ENCODE measurements around the gene MBD5. TPM values are rescaled to one million over a fixed set of nuclear protein-coding genes. Genes with fewer than 3 reads are reported as not detected.

Gene MBD5
- total and polyA plus RNA-seq, 2 donors: 13.3 to 13.4 TPM

DNA sequence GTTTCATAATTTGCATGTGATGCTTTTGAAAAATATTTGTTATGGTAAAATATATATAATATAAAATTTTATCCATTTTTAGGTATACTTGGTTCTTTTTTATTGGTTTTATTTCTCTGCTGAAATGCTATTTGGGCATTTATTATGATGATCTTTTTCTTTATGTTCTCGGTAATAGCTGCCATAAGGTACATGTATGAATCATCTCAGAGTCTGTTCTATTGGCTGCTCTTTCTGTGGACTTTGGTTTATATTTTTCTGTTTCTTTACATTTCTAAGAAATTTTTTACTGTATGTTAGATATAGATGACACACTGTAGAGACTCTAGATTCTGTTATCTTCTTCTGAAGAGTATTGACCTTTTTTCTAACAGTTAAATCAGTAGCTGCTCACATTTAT, 219.9 kb downstream of the MBD5 start:
- Histone ChIP-seq H3K4me3 (ENCODE audit: low read length in 2 of 2) (no peak overlapping the region), H3K27ac (ENCODE audit: low read depth in 1 of 2, low read length in 1 of 2) (no peak overlapping the region), H3K27me3 (ENCODE audit: control insufficient read depth in 2 of 2, insufficient read depth in 1 of 2, low read length in 1 of 2) (no peaks in the 10 kb centered on the region), H3K36me3 (ENCODE audit: control insufficient read depth in 2 of 2, insufficient read depth in 2 of 2, low read length in 1 of 2) (peaks cover 0 to 18% of the 10 kb centered on the region in 2 donors), H3K4me1 (ENCODE audit: control insufficient read depth in 2 of 2, insufficient read depth in 2 of 2, low read length in 2 of 2) (no peaks in the 10 kb centered on the region), H3K9me3 (ENCODE audit: control insufficient read depth in 2 of 2, insufficient read depth in 1 of 2, low read length in 1 of 2) (peaks cover 0 to 3% of the 10 kb centered on the region in 2 donors)
- WGBS: 98% methylated on average over 1 of the region's 1 CpG
- DNase-seq (ENCODE audit: low read depth in 6 of 9, low spot score in 9 of 9): no peak

DNA sequence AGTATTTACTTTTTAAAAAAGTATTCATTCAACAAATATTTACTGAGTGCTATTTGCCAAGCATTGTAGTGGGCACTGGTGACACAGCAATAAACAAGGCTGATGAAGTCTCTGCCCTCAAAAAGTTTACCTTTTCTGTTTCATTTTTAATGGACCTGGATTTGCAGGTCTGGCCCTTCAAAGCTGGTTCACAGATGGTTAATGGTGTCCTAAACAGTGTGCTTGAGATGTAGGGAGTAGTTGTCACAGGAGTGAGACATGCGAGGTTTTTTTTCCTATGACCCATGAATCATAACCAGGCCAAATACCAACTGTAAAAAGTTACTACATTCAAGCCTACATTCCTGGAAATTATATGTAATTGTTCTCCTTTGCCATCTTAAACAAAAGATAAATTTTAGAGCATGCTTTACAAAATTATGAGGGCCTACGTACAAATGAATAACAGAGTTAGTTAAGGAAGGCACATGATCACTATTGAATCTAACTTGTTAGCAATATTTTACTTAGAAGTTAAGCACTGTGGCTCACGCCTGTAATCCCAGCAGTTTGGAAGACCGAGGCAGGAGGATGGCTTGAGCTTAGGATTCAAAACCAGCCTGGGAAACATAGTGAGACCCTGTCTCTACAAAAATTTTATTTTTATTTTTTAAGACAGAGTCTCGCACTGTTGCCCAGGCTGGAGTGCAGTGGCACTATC, 223.9 kb downstream of the MBD5 start:
- no peaks in the 10 kb centered on the region for H3K4me1 ChIP-seq (ENCODE audit: control insufficient read depth in 2 of 2, insufficient read depth in 2 of 2, low read length in 2 of 2)
- DNase-seq (ENCODE audit: low read depth in 6 of 9, low spot score in 9 of 9): no peak
- no peaks in the 10 kb centered on the region for H3K27me3 ChIP-seq (ENCODE audit: control insufficient read depth in 2 of 2, insufficient read depth in 1 of 2, low read length in 1 of 2)
- H3K9me3 ChIP-seq (ENCODE audit: control insufficient read depth in 2 of 2, insufficient read depth in 1 of 2, low read length in 1 of 2): no peaks in the 10 kb centered on the region
- H3K27ac ChIP-seq (ENCODE audit: low read depth in 1 of 2, low read length in 1 of 2): no peak overlapping the region
- H3K36me3 ChIP-seq (ENCODE audit: control insufficient read depth in 2 of 2, insufficient read depth in 2 of 2, low read length in 1 of 2): peaks cover 0 to 4% of the 10 kb centered on the region in 2 donors
- 97% methylated on average over 5 of the region's 5 CpGs for WGBS
- H3K4me3 ChIP-seq (ENCODE audit: low read length in 2 of 2): no peak overlapping the region

DNA sequence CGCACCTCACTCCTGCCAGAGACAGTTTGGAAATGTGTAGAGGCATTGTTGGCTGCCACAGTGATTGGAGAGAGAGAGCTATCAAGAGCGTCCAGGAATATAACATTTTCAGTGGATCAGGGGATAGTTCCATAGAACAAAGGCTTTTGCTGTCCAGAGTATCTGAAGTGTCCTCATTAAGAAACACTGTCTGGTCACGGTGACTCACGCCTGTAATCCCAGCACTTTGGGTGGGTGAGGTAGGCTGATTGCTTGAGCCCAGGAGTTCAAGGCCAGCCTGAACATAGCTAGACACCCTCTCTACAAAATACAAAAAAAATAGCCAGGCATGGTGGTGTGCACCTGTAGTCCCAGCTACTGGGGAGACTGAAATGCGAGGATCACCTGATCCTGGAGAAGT, 231.1 kb downstream of the MBD5 start:
- Histone ChIP-seq H3K9me3 (ENCODE audit: control insufficient read depth in 2 of 2, insufficient read depth in 1 of 2, low read length in 1 of 2) (peaks cover 3 to 36% of the 10 kb centered on the region in 2 donors), H3K4me3 (ENCODE audit: low read length in 2 of 2) (no peak overlapping the region), H3K4me1 (ENCODE audit: control insufficient read depth in 2 of 2, insufficient read depth in 2 of 2, low read length in 2 of 2) (no peaks in the 10 kb centered on the region), H3K36me3 (ENCODE audit: control insufficient read depth in 2 of 2, insufficient read depth in 2 of 2, low read length in 1 of 2) (peaks cover 11 to 13% of the 10 kb centered on the region in 2 donors), H3K27ac (ENCODE audit: low read depth in 1 of 2, low read length in 1 of 2) (no peak overlapping the region), H3K27me3 (ENCODE audit: control insufficient read depth in 2 of 2, insufficient read depth in 1 of 2, low read length in 1 of 2) (no peaks in the 10 kb centered on the region)
- WGBS: 98% methylated on average over 5 of the region's 5 CpGs
- no peak for DNase-seq (ENCODE audit: low read depth in 6 of 9, low spot score in 9 of 9)

DNA sequence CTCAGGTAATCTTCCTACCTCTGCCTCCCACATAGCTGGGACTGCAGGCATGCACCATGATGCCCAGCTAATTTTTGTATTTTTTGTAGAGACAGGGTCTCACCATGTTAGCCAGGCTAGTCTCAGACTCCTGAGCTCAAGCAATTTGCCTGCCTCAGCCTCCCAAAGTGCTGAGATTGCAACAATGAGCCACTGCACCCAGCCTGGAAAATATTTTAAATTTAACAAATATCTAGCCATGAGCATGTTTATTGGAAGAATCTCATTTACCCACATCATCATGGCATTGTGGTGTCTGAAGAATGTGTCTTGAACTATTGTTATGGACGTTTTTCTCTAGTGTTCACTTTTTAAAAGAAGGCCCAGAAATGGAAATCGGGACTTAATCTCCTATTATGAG, 231.8 kb downstream of the MBD5 start:
- DNase-seq (ENCODE audit: low read depth in 6 of 9, low spot score in 9 of 9): no peak
- peaks cover 3 to 36% of the 10 kb centered on the region in 2 donors for H3K9me3 ChIP-seq (ENCODE audit: control insufficient read depth in 2 of 2, insufficient read depth in 1 of 2, low read length in 1 of 2)
- H3K27me3 ChIP-seq (ENCODE audit: control insufficient read depth in 2 of 2, insufficient read depth in 1 of 2, low read length in 1 of 2): no peaks in the 10 kb centered on the region
- H3K4me3 ChIP-seq (ENCODE audit: low read length in 2 of 2): no peak overlapping the region
- no peaks in the 10 kb centered on the region for H3K4me1 ChIP-seq (ENCODE audit: control insufficient read depth in 2 of 2, insufficient read depth in 2 of 2, low read length in 2 of 2)
- 98% methylated on average over 2 of the region's 2 CpGs for WGBS
- H3K36me3 ChIP-seq (ENCODE audit: control insufficient read depth in 2 of 2, insufficient read depth in 2 of 2, low read length in 1 of 2): peaks cover 11 to 13% of the 10 kb centered on the region in 2 donors
- no peak overlapping the region for H3K27ac ChIP-seq (ENCODE audit: low read depth in 1 of 2, low read length in 1 of 2)

DNA sequence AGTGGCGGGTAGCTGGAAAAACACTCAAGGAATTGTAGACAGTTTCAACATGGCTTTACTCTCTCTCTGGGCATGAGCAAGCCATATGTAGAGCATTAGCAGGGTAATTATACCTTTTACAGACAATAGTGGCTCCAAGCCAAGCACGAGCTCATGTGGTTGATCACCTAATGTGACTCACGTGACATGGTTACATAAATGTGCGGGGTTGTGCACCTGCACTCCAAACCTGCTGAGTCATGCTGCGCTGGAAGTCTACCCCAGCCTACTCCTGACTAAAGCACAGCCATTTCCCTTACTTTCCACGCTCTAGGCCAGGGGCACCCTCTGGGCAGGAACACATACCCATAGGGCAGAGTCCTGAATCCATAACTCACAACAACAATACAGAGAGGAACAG, 232.8 kb downstream of the MBD5 start:
- Histone ChIP-seq H3K9me3 (ENCODE audit: control insufficient read depth in 2 of 2, insufficient read depth in 1 of 2, low read length in 1 of 2) (peaks cover 3 to 45% of the 10 kb centered on the region in 2 donors), H3K27ac (ENCODE audit: low read depth in 1 of 2, low read length in 1 of 2) (no peak overlapping the region), H3K4me1 (ENCODE audit: control insufficient read depth in 2 of 2, insufficient read depth in 2 of 2, low read length in 2 of 2) (no peaks in the 10 kb centered on the region), H3K36me3 (ENCODE audit: control insufficient read depth in 2 of 2, insufficient read depth in 2 of 2, low read length in 1 of 2) (peaks cover 13 to 16% of the 10 kb centered on the region in 2 donors), H3K4me3 (ENCODE audit: low read length in 2 of 2) (no peak overlapping the region), H3K27me3 (ENCODE audit: control insufficient read depth in 2 of 2, insufficient read depth in 1 of 2, low read length in 1 of 2) (no peaks in the 10 kb centered on the region)
- WGBS: 98% methylated on average over 6 of the region's 6 CpGs
- DNase-seq (ENCODE audit: low read depth in 6 of 9, low spot score in 9 of 9): peak in 4 of 9 donors; percentile 3 to 36 (median 11)

DNA sequence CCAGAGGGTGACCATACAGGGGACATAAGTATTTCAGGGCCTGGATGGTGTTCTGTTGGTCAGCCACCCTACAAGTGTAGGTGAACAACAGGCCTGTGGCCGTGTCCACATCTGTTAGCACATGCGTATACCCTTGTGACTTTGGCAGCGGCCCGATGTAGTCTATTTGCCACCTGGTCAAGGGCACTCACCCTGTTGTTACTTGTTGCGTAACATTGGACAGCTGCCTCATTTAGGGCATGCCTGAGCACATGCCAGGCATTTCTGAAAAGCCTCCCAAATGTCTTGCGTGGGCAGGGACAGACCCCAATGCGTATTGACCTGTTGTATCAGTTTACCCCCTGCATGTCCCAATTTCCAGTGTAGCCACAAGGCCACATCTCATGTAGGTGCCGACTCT, 235.0 kb downstream of the MBD5 start:
- 98% methylated on average over 8 of the region's 8 CpGs for WGBS
- DNase-seq (ENCODE audit: low read depth in 6 of 9, low spot score in 9 of 9): no peak

DNA sequence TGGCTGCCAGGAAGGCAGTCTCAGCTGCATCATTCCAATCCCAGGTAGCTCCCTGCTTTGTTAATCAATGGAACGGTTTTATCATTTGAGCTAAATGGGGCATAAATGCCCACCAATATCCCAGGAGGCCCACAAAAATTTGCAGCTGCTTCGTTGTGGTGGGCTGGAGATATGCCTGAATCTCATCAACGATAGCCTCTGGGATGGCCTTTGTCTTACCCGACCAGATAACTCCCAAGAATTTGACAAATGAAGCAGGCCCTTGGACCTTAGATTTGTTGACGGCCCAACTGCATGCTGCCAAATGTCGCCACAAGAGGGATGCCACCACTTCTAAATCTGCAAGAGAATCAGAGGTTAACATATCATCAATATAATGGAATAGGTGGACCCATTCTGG, 236.4 kb downstream of the MBD5 start:
- Histone ChIP-seq H3K27me3 (ENCODE audit: control insufficient read depth in 2 of 2, insufficient read depth in 1 of 2, low read length in 1 of 2) (no peaks in the 10 kb centered on the region), H3K4me3 (ENCODE audit: low read length in 2 of 2) (no peak overlapping the region), H3K27ac (ENCODE audit: low read depth in 1 of 2, low read length in 1 of 2) (no peak overlapping the region), H3K9me3 (ENCODE audit: control insufficient read depth in 2 of 2, insufficient read depth in 1 of 2, low read length in 1 of 2) (peaks cover 6 to 52% of the 10 kb centered on the region in 2 donors), H3K4me1 (ENCODE audit: control insufficient read depth in 2 of 2, insufficient read depth in 2 of 2, low read length in 2 of 2) (no peaks in the 10 kb centered on the region), H3K36me3 (ENCODE audit: control insufficient read depth in 2 of 2, insufficient read depth in 2 of 2, low read length in 1 of 2) (peaks cover 13 to 22% of the 10 kb centered on the region in 2 donors)
- WGBS: 98% methylated on average over 6 of the region's 6 CpGs
- no peak for DNase-seq (ENCODE audit: low read depth in 6 of 9, low spot score in 9 of 9)

More for the DNA sequence above, 235.0 kb downstream of the MBD5 start:
- Histone ChIP-seq H3K27ac (ENCODE audit: low read depth in 1 of 2, low read length in 1 of 2) (no peak overlapping the region), H3K27me3 (ENCODE audit: control insufficient read depth in 2 of 2, insufficient read depth in 1 of 2, low read length in 1 of 2) (no peaks in the 10 kb centered on the region), H3K4me3 (ENCODE audit: low read length in 2 of 2) (no peak overlapping the region), H3K9me3 (ENCODE audit: control insufficient read depth in 2 of 2, insufficient read depth in 1 of 2, low read length in 1 of 2) (peaks cover 6 to 56% of the 10 kb centered on the region in 2 donors), H3K4me1 (ENCODE audit: control insufficient read depth in 2 of 2, insufficient read depth in 2 of 2, low read length in 2 of 2) (no peaks in the 10 kb centered on the region), H3K36me3 (ENCODE audit: control insufficient read depth in 2 of 2, insufficient read depth in 2 of 2, low read length in 1 of 2) (peaks cover 13 to 22% of the 10 kb centered on the region in 2 donors)

DNA sequence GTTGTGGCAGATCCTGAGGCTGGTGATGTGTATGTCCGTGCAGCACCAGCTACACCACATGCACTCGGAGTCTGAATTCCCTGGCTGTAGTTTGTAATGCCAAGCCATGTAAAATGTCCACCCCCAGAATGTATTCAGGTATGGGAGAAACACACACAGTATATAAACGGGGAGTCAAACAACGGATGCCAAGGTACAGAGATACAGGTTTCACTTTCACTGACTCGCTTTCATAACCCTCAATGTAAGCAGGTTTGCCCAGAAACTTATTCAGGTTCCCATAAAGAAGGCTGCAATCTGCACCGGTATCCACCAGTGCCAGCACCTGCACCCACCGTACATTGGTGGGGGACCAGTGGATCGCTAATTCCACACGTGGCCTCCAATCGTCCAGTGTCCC, 237.2 kb downstream of the MBD5 start:
- peaks cover 13 to 22% of the 10 kb centered on the region in 2 donors for H3K36me3 ChIP-seq (ENCODE audit: control insufficient read depth in 2 of 2, insufficient read depth in 2 of 2, low read length in 1 of 2)

DNA sequence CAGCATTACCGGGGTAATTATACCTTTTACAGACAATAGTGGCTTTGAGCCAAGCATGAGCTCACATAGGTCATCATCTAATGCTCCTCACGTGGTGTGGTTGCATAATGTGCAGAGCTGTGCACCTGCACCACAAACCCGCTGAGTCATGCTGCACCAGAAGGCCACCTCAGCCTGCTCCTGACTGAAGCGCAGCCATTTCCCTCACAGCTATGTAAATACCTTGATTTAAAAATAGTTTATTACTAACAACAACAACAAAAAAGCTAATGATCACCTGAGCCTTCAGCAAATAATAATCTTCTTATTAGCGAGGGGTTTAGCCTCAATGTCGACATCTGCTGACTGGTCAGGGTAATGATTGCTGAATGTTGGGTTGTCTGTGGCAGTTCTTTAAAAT, 238.8 kb downstream of the MBD5 start:
- peak in 1 of 9 donors; percentile 29 for DNase-seq (ENCODE audit: low read depth in 6 of 9, low spot score in 9 of 9)
- 97% methylated on average over 6 of the region's 6 CpGs for WGBS
- Histone ChIP-seq H3K4me3 (ENCODE audit: low read length in 2 of 2) (no peak overlapping the region), H3K4me1 (ENCODE audit: control insufficient read depth in 2 of 2, insufficient read depth in 2 of 2, low read length in 2 of 2) (no peaks in the 10 kb centered on the region), H3K27me3 (ENCODE audit: control insufficient read depth in 2 of 2, insufficient read depth in 1 of 2, low read length in 1 of 2) (no peaks in the 10 kb centered on the region), H3K36me3 (ENCODE audit: control insufficient read depth in 2 of 2, insufficient read depth in 2 of 2, low read length in 1 of 2) (peaks cover 3 to 19% of the 10 kb centered on the region in 2 donors), H3K9me3 (ENCODE audit: control insufficient read depth in 2 of 2, insufficient read depth in 1 of 2, low read length in 1 of 2) (peaks cover 3 to 35% of the 10 kb centered on the region in 2 donors), H3K27ac (ENCODE audit: low read depth in 1 of 2, low read length in 1 of 2) (no peak overlapping the region)

More for the DNA sequence above, 237.2 kb downstream of the MBD5 start:
- peaks cover 6 to 48% of the 10 kb centered on the region in 2 donors for H3K9me3 ChIP-seq (ENCODE audit: control insufficient read depth in 2 of 2, insufficient read depth in 1 of 2, low read length in 1 of 2)
- no peak overlapping the region for H3K27ac ChIP-seq (ENCODE audit: low read depth in 1 of 2, low read length in 1 of 2)
- 79% methylated on average over 10 of the region's 10 CpGs for WGBS
- H3K27me3 ChIP-seq (ENCODE audit: control insufficient read depth in 2 of 2, insufficient read depth in 1 of 2, low read length in 1 of 2): no peaks in the 10 kb centered on the region
- no peaks in the 10 kb centered on the region for H3K4me1 ChIP-seq (ENCODE audit: control insufficient read depth in 2 of 2, insufficient read depth in 2 of 2, low read length in 2 of 2)
- no peak overlapping the region for H3K4me3 ChIP-seq (ENCODE audit: low read length in 2 of 2)
- DNase-seq (ENCODE audit: low read depth in 6 of 9, low spot score in 9 of 9): no peak
